ENCODE measurements around the gene JAKMIP3.

GRCh38 chr10:132095403-132096113, 29.8 kb downstream of the JAKMIP3 start:
- TF ChIP-seq CTCF (conservative IDR thresholded peaks at IDR 0.05; ENCODE audit: low read depth, low read length): no peak
- TF ChIP-seq EZH2 (IDR thresholded peaks at IDR 0.05; ENCODE audit: borderline replicate concordance, low read depth, low read length, poor library complexity, severe bottlenecking): no peak

Measured in A673 (cell line).